Measurements from ENCODE around the gene TTC28.

The TTC28 gene

DNA sequence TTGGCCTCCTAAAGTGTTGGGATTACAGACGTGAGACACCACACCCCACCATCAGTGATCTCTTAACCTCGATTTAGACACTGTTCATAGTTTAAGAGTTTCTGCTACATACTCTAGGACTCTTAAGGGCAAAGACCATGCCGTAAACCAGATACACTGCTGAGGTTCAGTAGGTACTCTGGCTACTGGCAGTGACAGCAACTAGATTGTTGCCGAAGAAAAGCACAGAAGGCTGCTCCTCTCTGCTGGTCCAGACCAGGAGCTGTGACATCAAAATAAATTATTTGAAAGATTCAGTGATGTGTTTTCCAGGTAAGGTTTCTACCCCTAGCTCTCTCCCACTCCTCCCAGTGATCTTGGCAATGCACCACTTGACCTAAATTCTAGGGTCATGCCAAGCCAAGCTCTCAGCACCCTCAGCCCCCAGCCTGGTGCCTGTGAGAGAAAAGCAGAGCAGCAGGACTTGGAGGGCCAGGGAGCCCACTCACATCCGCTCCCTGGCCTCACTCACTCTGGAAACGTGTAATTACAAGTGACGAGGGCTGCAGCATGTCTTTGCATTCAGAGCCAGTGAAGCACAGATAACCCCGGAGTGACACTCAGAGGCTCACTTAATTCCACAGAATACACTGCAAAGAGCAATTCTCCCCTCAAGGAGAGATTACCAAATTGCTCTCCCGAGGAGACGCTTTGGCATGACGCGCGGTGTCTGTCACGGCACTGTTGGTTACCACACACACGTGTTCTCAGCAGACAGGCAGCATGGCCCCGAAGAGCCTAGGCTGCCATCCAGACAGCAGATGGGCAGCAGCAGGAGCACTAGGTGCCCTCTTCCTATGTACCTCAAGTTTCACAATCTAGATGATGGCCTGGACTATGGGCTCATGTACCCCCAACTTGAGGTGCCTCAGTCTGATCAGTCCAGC lies 663.7 kb downstream of the TTC28 start:
- DNase-seq = no peak

DNA sequence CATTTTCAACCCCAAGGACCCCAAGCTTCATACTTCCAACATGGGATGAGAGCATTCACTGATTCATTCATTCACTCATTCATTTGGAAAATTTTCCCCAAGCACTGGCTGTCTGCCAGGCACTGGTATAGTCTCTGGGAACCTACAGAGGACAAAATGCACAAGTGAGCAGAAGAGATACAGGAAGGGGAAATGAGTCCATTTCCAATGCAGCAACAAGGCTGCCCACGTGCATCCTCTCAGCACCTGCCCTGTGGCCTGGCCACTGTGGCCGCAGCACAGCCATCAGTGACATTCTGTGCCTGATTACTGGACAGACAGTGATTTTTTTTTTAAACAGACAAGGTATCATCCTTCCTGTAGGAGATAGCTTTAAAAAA lies 664.6 kb downstream of the TTC28 start:
- no peak for DNase-seq

DNA sequence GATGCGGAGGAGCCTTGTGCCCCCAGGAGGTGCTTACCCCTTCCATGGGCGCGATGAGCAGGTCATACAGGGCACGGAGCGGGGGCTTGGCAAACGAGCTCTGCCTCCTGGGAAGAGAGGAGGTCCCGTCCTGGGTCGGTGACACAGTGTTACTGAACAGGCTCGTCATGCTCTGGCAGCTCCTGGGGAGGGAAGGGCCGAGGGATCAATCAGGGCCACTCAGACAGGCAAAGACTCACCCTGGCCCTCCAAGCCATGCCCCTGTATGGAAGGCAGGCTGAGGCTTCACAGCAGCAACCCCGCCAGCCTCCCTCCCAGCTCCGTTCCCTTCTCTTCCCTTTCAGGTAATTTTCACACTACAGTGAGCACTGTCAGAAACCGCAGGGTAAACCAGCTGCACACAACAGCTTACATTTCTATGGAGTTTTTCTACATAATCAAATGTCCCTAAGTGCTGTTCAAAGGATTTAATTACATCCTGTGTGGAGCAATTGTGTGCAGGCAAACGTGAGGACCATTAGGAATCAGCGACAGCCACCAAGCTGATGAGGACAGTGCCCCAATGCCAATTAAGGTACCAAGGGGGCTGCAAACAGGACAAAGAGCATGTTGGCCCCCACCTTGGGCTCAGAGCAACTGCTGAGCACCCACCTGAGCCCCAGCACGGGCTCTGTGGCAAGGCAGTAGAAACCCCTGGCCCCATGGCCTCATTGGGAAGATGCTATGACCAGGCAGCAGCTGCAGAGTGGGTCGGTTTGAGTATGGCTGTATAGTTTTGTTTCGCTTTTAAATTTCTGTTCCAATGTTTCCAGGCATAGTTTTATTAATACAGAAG lies 665.2 kb downstream of the TTC28 start:
- no peak for DNase-seq

DNA sequence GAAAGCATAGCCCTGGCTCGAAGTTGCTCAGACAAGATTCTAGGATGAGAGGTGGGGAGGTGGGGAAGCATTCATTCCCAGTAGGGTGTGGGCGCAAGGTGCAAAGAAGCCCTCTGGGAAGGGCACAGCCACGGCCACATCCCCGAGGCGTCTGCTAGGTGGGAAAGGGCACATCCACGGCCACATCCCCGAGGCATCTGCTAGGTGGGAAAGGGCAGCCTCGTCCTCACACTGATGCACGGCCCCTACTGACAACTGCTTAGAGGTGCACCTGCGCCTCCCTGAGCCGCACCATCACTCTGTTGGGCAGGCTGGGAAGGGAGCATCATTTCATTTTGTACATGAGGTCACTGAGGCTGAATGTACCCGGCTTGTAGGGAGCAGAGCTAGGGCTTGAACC lies 666.0 kb downstream of the TTC28 start:
- no peak for DNase-seq

DNA sequence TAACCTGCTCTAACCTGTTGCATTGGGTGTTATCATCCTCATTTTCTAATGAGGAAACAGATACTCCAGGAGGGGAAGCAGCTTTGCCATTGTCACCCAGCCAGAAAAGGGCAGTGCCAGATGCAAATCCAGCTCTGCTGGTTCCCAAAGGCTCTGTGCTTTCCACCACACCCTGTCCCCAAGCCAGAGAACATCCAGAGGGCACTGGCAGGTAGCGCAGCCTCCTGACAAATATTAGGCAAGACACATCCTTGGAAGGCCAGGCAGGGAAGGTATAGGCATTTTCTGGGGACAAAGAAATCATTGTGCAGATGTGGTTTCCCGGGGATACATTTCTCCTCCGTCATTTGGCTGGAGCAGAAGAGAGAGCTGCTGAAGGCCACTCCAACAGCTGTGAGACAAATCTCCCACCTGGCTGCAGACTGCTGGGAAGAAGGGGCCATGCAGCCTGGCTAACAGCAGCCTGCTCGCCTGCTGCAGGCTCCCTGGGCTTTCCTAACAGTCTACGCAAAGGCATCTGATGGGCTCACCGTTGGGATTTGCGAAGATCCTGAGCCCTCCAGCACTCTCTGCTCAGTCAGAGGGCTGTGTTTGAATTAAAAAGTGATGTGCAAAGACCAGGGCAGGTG lies 666.7 kb downstream of the TTC28 start:
- DNase-seq = no peak

DNA sequence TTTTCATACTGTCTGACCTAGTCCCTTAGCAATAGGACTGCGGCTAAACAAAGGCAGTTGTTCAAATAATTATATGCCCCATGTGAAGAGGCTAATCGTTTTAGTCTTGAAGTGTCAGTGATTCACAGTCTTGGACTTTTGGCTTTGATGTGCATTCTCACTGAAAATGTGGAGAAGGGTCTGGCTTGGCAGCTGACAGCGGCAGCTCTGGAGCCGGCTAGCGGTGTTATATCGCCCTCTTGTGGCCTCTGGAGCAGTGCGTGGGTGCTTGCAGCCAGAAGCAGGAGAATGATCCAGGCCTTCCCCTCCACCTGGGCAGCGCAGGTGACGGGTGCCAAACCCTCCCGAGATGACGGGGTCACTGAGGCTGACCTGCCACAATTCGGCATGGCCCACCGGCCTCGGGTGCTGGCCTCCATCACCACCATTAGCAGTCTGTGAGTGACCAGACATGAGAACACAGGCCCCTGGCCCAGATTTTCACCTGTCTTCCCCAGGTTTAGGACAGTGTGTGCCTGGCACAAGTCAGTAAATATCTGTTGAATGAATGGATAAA lies 670.3 kb downstream of the TTC28 start:
- peak; percentile 45 for DNase-seq

DNA sequence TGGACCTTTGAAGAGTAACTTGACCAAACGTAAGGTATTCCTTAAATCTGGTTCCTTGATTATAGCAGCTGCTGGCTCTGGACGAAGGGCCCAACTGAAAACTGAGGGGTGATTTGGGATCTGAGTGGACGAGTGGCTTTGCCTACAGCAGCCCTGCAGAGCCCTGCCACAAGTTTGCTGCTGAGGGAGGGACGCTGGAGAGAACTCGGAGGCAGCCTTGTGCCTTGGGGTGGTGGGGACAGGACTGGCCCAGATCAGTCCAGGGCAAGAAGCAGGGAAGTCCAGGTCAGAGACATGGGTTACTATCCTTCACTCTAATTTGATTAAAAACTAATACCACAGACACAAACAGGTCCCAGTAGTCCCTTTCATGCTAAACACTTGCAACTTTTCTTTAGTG lies 671.0 kb downstream of the TTC28 start:
- DNase-seq = no peak

DNA sequence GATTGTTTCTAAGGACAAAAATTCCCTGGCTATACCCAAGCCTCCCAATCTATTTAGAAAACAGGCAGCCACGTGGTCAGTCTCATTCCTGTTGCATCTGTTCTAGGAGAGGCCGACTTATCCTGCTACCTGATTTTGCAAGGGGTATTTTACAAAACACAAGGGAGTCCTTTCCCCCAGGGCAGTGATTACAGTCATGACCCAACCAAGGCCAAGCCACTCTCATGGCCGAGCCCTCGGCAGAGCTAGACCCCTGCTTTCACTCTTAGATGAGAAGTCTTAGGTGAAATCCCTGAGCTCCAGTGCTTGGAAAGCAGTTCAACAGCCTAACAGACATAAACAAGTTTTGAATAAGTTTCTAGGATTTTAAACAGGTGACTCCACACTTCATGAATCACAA lies 671.6 kb downstream of the TTC28 start:
- no peak for DNase-seq

DNA sequence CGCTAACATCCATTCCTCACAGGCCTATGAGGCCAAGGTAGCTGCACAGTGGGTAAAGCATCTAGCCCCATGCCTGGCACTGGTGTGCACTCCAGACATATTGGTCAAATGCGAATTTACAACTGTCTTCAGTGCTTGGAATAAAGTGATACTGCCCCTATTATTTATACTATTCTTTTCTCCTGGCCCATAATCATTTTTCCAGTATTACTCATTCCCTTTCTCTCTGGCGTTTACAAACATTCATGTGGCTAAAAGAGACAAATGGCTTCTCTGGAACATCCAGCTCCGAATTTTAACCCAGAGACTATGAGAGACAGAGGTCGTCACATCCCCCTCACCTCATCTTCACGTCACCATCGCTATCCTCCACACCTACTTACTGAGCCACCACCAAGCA lies 673.4 kb downstream of the TTC28 start:
- no peak for DNase-seq

DNA sequence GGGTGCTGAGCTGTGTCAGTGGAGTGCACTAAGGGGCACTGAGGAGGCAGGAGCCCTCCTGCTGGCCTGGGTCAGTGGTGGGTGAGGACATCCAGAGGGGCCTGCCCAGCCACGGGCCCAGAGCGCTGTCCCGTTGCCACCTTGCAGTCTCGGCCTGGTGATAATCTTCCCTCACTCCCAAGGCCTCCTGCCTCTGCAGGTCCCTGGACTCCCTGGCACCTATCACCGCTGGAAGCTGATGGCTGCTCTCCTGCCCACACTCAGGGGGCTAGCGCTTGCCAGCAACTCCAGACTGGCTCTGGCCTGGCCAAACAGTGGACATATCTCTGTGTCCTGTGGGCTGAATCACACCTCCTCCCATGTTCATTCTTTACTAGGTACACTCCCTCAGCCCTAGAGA lies 674.1 kb downstream of the TTC28 start:
- no peak for DNase-seq

DNA sequence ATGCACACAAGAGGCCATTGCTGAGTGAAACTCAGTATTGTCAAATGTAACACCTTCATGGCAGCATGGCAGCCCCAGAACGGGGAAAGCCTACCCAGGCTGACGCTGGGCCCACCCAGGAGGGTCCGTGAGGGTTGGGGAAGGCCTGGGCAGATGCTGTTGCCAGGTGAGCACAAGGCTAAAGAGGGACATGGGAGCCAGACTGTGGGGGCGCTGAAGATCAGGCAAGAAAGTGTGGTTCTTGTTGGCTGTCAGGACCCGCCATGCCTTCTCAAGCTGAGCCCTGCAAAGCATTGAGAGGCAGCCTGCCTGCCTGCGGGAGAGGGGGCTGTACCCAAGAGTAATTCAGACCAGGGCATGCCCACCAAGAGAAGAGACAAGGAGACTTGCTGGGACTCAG lies 675.6 kb downstream of the TTC28 start:
- no peak for DNase-seq

DNA sequence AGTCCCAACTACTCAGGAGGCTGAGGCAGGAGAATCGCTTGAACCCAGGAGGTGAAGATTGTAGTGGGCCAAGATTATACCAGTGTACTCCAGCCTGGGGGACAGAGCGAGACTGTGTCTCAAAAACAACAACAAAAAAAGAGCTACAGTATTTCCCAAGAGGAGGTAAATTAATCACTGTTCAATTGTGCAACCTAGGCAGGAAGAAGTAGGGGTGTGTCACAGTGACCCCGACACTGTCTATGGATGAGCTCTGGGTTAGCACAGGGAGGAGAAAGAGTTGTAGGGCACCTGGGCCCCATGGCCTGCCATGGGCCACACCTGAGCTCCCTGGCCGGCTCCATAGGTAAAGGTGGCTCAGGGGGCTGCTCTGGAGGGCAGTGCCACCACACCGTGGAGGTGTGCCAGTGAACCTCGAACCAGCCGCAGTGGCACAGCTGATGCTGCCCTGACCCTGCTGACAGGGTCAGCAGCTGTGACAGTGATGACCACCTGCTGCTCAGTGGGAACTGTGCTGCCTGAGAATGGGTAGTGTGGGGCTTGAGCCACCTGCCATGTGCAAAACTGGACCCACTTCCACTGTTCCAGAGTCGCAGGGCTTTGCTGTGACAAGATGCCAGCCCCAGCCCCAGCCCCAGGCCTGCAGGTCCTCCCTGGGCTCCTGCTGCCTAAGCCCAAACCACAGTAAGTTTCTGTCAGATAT lies 676.6 kb downstream of the TTC28 start:
- no peak for DNase-seq

DNA sequence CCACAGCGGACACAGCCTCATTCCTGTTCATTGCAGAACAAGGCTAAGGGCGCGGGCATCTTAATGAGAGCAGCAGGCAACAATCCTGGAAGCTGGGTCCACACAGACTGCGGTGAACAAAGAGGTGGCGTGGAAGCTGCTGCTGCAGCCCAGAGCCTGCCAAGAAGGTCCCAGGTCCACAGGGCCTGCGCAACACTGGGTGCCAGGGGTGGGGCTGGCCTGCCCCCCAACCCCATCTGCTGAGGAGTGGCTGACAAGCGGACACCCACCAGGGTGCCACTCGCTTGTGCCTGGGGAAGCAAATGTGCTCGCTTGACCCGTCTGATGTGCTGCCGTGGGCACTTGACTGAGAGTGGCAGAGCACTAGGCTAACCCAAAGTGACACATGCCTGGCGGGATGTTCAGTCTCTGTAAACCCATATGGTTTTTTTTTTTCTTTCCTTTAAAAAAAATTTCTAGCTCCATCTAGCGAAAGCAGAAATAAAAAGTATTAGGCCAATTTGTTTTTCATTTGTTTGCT lies 677.4 kb downstream of the TTC28 start:
- no peak for DNase-seq

DNA sequence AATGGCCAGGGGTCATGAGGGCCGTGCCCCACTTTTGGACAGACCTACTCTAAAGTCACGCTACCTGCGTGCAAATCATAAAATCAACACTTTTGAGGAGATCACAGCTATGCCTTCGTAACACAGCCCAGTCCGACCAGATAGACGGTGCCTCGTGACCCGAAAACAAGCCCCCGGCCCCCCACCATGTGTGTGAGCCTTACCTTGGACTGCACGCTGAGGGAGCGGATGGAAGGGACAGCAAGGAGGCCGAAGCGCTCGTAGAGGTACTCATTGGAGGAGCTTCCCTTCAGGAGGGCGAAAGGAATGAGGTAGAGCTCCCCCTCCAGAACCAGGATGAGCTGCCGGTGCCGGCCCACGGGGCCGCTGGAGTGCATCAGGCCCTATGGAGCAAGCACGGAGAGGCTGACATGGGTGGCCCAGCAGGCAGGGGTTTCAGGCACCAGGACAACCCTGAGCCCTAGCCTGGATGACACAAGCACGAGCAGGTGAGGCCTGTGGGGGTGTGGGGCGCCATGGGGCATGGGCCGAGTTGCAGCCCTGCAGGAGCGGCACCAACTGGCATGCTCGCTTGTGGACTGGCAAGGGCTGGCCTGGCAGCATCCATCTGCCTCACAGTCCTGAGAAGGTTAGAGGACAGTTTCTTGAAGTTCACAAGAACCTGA lies 678.3 kb downstream of the TTC28 start:
- no peak for DNase-seq

DNA sequence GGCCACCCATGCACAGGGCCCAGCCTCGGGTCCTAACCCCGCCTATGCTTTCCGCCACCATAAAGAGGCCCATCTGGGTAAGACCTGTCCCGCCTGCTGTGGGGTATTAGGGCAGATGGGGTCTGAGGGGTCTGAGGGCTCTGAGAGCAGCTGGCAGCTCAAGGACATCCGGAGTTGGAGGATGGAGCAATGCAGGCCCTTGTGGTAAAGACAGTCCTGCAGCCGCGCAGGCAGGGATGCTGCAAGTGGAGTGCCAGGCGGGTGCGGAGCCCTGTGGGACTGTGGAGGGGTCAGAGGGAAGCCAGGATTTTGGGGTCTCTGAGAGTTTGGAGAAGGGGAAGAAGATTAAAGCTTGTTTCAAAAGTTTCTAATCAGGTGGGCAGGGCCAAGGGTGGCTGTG lies 679.3 kb downstream of the TTC28 start:
- no peak for DNase-seq

DNA sequence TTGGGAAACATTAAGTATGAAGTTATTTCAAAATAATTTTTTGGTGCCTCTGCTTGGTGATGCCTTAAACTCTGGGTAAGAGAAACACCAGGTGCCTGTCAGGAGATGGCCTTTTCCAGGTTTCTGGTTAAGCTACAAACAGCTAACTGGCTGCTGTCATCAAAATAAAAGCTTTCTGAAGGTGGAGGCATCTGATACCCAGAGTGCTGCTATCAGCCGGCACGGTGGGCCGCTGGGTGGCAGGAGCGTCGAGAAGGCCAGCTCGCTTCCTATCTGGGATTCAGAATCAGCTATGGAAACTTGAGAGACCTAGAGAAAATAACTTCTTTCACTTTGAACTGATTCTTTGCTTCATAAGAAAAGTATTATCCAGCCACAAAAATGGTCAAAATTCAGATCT lies 679.8 kb downstream of the TTC28 start:
- DNase-seq = no peak

DNA sequence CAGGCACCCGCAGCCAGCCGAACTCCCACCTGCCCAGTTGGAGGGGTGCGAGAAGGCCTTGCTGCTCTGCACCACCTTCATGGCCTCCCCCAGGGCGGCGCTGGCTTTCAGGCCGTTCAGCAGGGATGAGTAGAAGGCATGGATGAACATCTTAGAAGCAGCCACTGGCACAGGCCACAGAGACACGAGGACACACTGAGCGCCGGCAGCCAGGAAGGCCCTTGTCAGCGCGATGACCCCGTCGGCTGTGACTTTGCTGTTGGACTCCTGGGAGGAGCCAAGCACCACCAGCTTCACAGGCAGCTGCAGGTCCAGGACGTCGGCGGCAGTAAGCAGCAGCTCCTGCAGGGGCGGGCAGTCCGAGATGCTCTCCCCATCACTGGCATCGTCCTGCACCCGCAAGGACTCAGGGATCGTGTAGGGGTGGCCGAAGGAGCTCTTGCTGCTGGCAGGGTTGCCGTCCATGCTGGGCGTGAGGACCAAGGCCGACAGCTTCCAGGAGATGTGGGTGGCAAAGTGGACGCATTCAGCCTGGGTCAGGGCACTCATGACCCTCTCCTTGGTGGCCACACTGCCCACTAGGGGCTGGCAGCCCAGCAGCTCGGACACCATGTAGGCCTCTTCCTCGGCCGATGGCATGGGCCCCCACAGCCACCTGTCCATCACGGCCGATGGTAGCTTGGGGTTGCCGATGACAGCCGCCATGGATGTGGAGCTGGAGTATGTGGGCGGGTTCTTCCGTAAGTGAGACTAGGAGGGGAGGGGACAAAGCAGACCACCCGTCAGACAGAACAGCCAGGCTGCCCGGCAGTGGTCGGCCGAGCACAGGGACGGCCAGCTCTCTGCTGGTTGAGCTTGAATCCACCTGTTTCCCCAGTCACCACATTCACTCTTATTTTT lies 680.9 kb downstream of the TTC28 start:
- no peak for DNase-seq

DNA sequence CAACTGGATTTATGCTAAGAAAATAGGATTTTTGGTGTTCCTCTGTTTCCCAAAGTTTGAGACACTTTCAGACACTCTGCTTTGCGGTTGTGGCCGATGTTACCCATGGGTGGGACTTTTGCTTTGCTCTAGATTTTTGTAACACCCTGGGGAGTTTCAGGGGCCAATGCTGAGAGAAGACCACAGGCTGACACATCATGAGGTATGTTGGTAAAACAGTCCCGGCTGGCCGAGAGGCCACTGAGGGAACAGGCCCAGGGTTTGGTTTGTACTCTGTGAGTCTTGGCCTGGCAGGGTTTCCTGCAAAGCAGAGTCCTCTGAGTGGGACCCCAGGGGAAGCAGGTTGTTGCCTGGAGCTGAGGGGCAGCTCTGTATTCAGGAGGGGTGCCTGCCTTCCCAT lies 682.1 kb downstream of the TTC28 start:
- DNase-seq = no peak

DNA sequence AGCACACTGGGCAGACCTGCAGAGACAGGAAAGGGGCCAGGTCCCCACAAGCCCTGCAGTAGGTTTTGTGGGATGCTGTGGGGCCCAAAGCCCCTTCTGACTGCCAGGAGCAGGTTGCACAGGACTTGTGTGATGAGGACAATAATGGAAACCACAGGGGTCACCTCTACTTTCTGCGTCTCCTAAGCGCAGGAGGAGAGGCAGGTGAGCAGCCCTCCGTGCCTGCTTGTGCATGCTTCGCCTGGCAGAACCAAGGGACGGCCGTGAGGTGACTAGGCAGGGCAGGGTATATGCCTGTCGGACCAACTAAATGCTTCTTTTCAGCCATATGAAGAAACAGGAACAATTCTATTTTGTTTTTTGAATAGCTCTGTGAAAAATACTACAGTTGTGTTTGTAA lies 682.7 kb downstream of the TTC28 start:
- no peak for DNase-seq

DNA sequence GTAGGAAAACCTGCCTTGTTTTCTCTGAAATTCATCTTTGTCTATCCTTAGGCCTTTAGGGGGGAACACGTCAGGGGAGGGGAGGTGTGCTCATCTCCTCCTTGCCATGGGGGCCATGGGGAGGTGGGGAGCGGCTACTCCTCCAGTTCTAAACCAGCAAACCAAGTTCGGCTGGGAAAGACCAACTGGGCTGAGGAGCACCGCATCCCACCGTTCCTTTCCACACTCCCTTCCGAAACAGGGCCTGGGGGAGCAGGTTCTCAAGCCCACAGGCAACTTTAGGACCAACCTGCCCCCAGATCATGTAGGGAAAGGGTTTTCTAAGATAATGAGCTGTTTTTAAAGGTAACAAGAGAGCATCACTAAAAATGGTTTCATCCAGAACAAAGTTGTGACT lies 683.1 kb downstream of the TTC28 start:
- no peak for DNase-seq

All from NK-92 treated with Interleukin-12 subunit alpha and Interleukin-12 subunit beta, amount 100 ng/mL, for 24 hours (cell line).